Sigmoid colon (tissue), 4 donors: ENCODE results near the gene EIF3I.

Experiments
- EP300 ChIP-seq, 4 donors: sonication (generic); formaldehyde crosslinking; IDR thresholded peaks; one replicate each; pipeline ENCODE4 v1.6.1; 2017; ENCODE audit warnings: antibody characterized with exemption in 4 of 4
- POLR2A ChIP-seq, 2 donors: fragments of 450-650 bp; IDR thresholded peaks; one replicate each; pipeline ENCODE4 v1.6.1; 2016; ENCODE audit warnings: antibody characterized with exemption in 2 of 2, mild to moderate bottlenecking in 2 of 2, moderate library complexity in 2 of 2
- TF ChIP-seq, protein P1 (sequence below), 4 experiments: fragments of 450-650 bp in 3 of 4; fragments of 200-600 bp in 1 of 4; IDR thresholded peaks; one replicate each; pipeline ENCODE4 v1.5.1; 2016 to 2019; ENCODE audit warnings: antibody characterized with exemption in 4 of 4, mild to moderate bottlenecking in 3 of 4, moderate library complexity in 2 of 4

DNA sequence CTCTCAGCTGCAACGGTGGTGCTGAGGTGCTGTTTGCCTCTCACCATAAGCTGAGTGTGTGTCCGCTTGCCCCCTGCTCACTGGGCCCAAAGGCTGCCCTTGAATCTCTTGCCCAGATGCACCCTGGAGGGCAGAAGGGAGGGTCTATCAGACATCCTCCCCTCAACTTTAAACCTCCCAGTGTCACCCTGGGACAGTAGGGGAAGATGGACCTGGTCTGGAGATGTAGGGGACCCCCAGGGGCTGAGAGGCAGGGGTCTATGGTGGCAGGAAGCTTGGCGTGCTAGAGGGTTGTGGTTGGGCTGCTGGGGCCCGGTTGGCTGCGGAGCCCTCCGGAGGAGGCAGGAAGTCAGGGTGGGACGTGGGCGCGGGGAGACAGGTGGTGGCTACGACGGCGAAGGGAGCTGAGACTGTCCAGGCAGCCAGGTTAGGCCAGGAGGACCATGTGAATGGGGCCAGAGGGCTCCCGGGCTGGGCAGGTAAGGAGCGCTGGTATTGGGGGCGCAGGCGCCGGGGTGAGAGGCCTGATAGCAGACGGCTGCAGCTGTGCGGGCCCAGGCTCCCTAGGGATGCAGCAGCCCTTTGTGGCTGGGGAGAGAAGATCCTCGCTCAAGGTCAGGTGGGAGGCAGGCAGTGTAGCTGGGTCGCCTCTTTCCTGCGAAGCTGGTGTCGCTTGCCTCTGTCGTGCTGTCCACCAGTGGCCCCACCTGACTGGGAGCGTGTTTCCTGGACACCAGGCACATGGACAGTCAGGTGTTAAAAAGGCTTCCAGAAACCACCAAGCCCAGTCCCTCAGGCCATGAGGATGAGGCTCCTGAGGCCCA is 28.9 kb downstream of the EIF3I start, which contains the start of gene LCK:
- TF ChIP-seq, protein P1, sequence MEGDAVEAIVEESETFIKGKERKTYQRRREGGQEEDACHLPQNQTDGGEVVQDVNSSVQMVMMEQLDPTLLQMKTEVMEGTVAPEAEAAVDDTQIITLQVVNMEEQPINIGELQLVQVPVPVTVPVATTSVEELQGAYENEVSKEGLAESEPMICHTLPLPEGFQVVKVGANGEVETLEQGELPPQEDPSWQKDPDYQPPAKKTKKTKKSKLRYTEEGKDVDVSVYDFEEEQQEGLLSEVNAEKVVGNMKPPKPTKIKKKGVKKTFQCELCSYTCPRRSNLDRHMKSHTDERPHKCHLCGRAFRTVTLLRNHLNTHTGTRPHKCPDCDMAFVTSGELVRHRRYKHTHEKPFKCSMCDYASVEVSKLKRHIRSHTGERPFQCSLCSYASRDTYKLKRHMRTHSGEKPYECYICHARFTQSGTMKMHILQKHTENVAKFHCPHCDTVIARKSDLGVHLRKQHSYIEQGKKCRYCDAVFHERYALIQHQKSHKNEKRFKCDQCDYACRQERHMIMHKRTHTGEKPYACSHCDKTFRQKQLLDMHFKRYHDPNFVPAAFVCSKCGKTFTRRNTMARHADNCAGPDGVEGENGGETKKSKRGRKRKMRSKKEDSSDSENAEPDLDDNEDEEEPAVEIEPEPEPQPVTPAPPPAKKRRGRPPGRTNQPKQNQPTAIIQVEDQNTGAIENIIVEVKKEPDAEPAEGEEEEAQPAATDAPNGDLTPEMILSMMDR (IDR thresholded peaks at IDR 0.05): no peak
- TF ChIP-seq POLR2A (IDR thresholded peaks at IDR 0.05) (no peak), EP300 (IDR thresholded peaks at IDR 0.05) (no peak)
